Measurements from ENCODE around the gene CAPN13.

DNA sequence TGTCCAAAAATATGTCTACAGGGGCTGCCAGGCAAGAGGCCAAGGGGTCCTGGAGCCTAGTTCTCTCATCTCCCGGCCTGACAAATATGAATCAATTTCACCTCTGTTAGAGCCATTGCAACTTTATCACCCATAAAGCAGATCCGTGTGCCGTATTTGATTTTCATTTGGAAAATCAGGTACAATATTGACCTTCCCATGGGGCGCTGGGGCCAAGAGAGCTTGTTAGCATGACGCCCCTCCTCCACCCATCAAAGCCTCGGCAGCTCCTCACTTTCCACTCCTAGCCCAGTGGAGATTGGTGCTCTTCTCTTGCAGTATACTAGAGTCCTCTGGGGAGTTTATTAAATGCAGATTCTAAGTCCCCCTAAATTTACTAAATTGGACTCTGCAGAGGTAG lies 96.8 kb downstream of the CAPN13 start:
- TF ChIP-seq POLR2A (IDR thresholded peaks at IDR 0.05) = no peak
- TF ChIP-seq, protein P1, sequence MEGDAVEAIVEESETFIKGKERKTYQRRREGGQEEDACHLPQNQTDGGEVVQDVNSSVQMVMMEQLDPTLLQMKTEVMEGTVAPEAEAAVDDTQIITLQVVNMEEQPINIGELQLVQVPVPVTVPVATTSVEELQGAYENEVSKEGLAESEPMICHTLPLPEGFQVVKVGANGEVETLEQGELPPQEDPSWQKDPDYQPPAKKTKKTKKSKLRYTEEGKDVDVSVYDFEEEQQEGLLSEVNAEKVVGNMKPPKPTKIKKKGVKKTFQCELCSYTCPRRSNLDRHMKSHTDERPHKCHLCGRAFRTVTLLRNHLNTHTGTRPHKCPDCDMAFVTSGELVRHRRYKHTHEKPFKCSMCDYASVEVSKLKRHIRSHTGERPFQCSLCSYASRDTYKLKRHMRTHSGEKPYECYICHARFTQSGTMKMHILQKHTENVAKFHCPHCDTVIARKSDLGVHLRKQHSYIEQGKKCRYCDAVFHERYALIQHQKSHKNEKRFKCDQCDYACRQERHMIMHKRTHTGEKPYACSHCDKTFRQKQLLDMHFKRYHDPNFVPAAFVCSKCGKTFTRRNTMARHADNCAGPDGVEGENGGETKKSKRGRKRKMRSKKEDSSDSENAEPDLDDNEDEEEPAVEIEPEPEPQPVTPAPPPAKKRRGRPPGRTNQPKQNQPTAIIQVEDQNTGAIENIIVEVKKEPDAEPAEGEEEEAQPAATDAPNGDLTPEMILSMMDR (IDR thresholded peaks at IDR 0.05) = no peak

All from testis (tissue), 2 donors.